ENCODE measurements around the gene DTL. TPM values are rescaled to one million over a fixed set of nuclear protein-coding genes. Genes with fewer than 3 reads are reported as not detected.

DTL gene
- total and polyA plus RNA-seq, 2 donors from 2014 or later = 2.0 TPM; not detected in 1

GRCh38 chr1:212119863-212120262 is 84.3 kb downstream of the DTL start:
- TF ChIP-seq CTCF (IDR thresholded peaks at IDR 0.05; ENCODE audit: borderline replicate concordance, extremely low read depth, insufficient read depth) = no peak
- no peak for DNase-seq
- Histone ChIP-seq H3K36me3 (ENCODE audit: control insufficient read depth in 2 of 3, insufficient read depth in 3 of 3, low read length in 3 of 3) (no peaks in the 10 kb centered on the region), H3K4me1 (ENCODE audit: control insufficient read depth in 2 of 3, insufficient read depth in 2 of 3, low read depth in 1 of 3, low read length in 3 of 3) (no peaks in the 10 kb centered on the region), H3K9me3 (ENCODE audit: control insufficient read depth in 2 of 3, insufficient read depth in 1 of 3, low read length in 3 of 3) (no peaks in the 10 kb centered on the region), H3K27ac (ENCODE audit: low read depth in 2 of 2, low read length in 2 of 2) (no peak overlapping the region), H3K9ac (ENCODE audit: low read length in 3 of 3) (no peak overlapping the region), H3K27me3 (ENCODE audit: control insufficient read depth, insufficient read depth, low read length) (no peaks in the 10 kb centered on the region), H3K4me3 (ENCODE audit: low read length in 3 of 3) (no peak overlapping the region)
- FAIRE-seq = no peak
- intact Hi-C loops (cut with DNase I) = no loop called here

- Histone ChIP-seq H3K4me3 (ENCODE audit: low read length in 3 of 3) (no peak overlapping the region), H3K27me3 (ENCODE audit: control insufficient read depth, insufficient read depth, low read length) (no peaks in the 10 kb centered on the region), H3K9ac (ENCODE audit: low read length in 3 of 3) (no peak overlapping the region), H3K9me3 (ENCODE audit: control insufficient read depth in 2 of 3, insufficient read depth in 1 of 3, low read length in 3 of 3) (no peaks in the 10 kb centered on the region), H3K27ac (ENCODE audit: low read depth in 2 of 2, low read length in 2 of 2) (no peak overlapping the region), H3K36me3 (ENCODE audit: control insufficient read depth in 2 of 3, insufficient read depth in 3 of 3, low read length in 3 of 3) (no peaks in the 10 kb centered on the region), H3K4me1 (ENCODE audit: control insufficient read depth in 2 of 3, insufficient read depth in 2 of 3, low read depth in 1 of 3, low read length in 3 of 3) (no peaks in the 10 kb centered on the region)
- FAIRE-seq (no peak), DNase-seq (no peak)
- no peak for TF ChIP-seq CTCF (IDR thresholded peaks at IDR 0.05; ENCODE audit: borderline replicate concordance, extremely low read depth, insufficient read depth)
- intact Hi-C loops (cut with DNase I) = no loop called here
Observed at GRCh38 chr1:212121779-212122178, 86.2 kb downstream of the DTL start.

- intact Hi-C loops (cut with DNase I) = no loop called here
- no peak for FAIRE-seq
Observed at GRCh38 chr1:212124690-212125582, 89.4 kb downstream of the DTL start.

More at GRCh38 chr1:212124690-212125582, 89.4 kb downstream of the DTL start:
- no peak overlapping the region for H3K27ac ChIP-seq (ENCODE audit: low read depth in 2 of 2, low read length in 2 of 2)
- no peaks in the 10 kb centered on the region for H3K27me3 ChIP-seq (ENCODE audit: control insufficient read depth, insufficient read depth, low read length)
- H3K9ac ChIP-seq (ENCODE audit: low read length in 3 of 3) = no peak overlapping the region
- H3K36me3 ChIP-seq (ENCODE audit: control insufficient read depth in 2 of 3, insufficient read depth in 3 of 3, low read length in 3 of 3) = no peaks in the 10 kb centered on the region
- H3K4me1 ChIP-seq (ENCODE audit: control insufficient read depth in 2 of 3, insufficient read depth in 2 of 3, low read depth in 1 of 3, low read length in 3 of 3) = no peaks in the 10 kb centered on the region
- TF ChIP-seq CTCF (IDR thresholded peaks at IDR 0.05; ENCODE audit: borderline replicate concordance, extremely low read depth, insufficient read depth) = no peak
- no peaks in the 10 kb centered on the region for H3K9me3 ChIP-seq (ENCODE audit: control insufficient read depth in 2 of 3, insufficient read depth in 1 of 3, low read length in 3 of 3)
- no peak for DNase-seq
- H3K4me3 ChIP-seq (ENCODE audit: low read length in 3 of 3) = no peak overlapping the region

All from kidney (tissue), 14 donors.